Lower lobe of right lung (tissue), 2 donors: ENCODE results near the gene ZNF474. TPM values are rescaled to one million over a fixed set of nuclear protein-coding genes. Genes with fewer than 3 reads are reported as not detected.

Experiments used
- ATAC-seq, 2 donors: fragments of 200-7000 bp; cut with Tn5 transposase; one replicate each; pipeline ENCODE4 v1.9.1; 2020 to 2022; ENCODE audit warnings: mild to moderate bottlenecking in 2 of 2, moderate library complexity in 2 of 2
- DNase-seq: peaks from one replicate; pipeline ENCODE4 v3.0.0-alpha.2; 2020
- H3K27ac ChIP-seq: fragments of 200-600 bp; one replicate; pipeline ENCODE4 v1.8.0; 2022
- H3K27me3 ChIP-seq: fragments of 200-600 bp; one replicate; pipeline ENCODE4 v1.8.0; 2022; ENCODE audit warnings: low read depth
- H3K36me3 ChIP-seq: fragments of 200-600 bp; one replicate; pipeline ENCODE4 v1.8.0; 2022; ENCODE audit warnings: mild to moderate bottlenecking
- H3K4me1 ChIP-seq: fragments of 200-600 bp; one replicate; pipeline ENCODE4 v1.8.0; 2022
- H3K4me3 ChIP-seq: fragments of 200-600 bp; one replicate; pipeline ENCODE4 v1.8.0; 2022; ENCODE audit warnings: mild to moderate bottlenecking
- H3K9me3 ChIP-seq: fragments of 200-600 bp; one replicate; pipeline ENCODE4 v1.8.0; 2022
- CTCF ChIP-seq: fragments of 200-600 bp; IDR thresholded peaks from one replicate; pipeline ENCODE4 v1.8.0; 2022; ENCODE audit warnings: antibody characterized with exemption, mild to moderate bottlenecking
- intact Hi-C: fragments of 100-400 bp; cut with DNase I; formaldehyde crosslinking; loops from one replicate; pipeline ENCODE4 v1.11.0; 2022
- total RNA-seq: library from RNA; stranded (reverse); fragmentation: NEBNext Ultra II Directional; extraction: Animal tissue kit (Norgen Biotek cat#: 25700); gene quantifications from one replicate; pipeline ENCODE4 v1.2.1, GENCODE V29; 2021
- donor health status: DM: no; HTN: yes; CAD: no; lungs with severe emphysema.

Gene ZNF474
- total RNA-seq, 1 donor from 2014 or later = 2.2 TPM

DNA sequence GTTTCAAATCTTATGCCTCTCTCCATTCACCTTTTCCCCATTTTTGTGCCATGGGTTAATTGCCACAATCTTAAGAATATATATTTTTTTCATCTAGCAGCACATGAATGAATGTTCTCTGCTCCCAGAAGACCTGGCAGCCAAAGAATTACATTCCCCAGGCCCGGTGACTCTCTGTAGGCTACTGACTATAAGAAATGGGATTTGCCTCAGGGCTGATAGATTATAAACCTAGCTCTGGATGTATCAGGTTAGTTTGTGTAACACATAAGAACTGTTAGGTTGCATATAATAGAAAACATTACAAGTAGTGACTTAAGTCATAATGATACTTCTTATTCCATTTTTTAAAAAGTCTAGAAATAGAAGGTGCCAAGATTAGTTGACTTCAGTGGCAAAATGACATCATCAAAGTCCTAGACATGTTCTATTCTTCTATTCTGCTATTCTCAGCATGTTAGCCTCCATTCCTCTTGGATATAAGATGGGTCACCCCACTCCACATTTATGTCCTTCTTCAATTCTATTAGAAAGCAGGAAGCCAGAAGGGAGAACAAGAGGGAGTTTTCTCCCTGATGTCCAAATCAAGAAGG lies 10.9 kb upstream of the ZNF474 start:
- H3K36me3 ChIP-seq = no peaks in the 10 kb centered on the region
- no peaks in the 10 kb centered on the region for H3K9me3 ChIP-seq
- no peak for DNase-seq
- ATAC-seq = no peak
- H3K27me3 ChIP-seq = no peaks in the 10 kb centered on the region
- no peak for TF ChIP-seq CTCF
- intact Hi-C loops = no loop called here
- H3K4me1 ChIP-seq = no peaks in the 10 kb centered on the region
- no peak overlapping the region for H3K4me3 ChIP-seq
- no peak overlapping the region for H3K27ac ChIP-seq

DNA sequence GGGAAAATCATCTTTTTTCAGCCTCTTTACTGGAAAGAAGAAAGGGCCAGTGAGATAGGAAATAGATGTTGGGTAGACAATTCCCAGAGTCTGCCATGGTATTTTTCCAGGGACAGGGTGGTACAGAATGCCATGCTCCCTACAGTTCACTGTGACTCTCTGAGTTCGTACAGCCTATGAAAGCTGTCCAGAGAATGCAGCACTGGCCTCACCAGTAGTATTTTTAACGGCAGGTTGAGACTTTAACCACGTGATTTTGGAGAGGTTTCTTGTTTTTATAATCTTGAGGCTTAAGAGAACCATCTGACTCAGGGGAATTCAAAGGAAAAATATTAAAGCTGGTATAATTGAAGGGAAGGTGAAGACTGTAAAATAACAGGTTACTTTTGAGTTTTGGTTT lies 10.1 kb upstream of the ZNF474 start:
- Histone ChIP-seq H3K36me3 (no peaks in the 10 kb centered on the region), H3K27me3 (no peaks in the 10 kb centered on the region), H3K4me1 (no peaks in the 10 kb centered on the region), H3K4me3 (no peak overlapping the region), H3K27ac (no peak overlapping the region), H3K9me3 (no peaks in the 10 kb centered on the region)
- intact Hi-C loops = no loop called here
- no peak for DNase-seq
- ATAC-seq = no peak
- TF ChIP-seq CTCF = no peak

- no peak for ATAC-seq
- intact Hi-C loops = no loop called here
- Histone ChIP-seq H3K4me3 (no peak overlapping the region), H3K27ac (no peak overlapping the region), H3K27me3 (no peaks in the 10 kb centered on the region), H3K4me1 (no peaks in the 10 kb centered on the region), H3K36me3 (no peaks in the 10 kb centered on the region), H3K9me3 (no peaks in the 10 kb centered on the region)
- TF ChIP-seq CTCF = no peak
- DNase-seq = no peak
These were observed 8.9 kb upstream of the ZNF474 start for GRCh38 chr5:122120493-122120892.

DNA sequence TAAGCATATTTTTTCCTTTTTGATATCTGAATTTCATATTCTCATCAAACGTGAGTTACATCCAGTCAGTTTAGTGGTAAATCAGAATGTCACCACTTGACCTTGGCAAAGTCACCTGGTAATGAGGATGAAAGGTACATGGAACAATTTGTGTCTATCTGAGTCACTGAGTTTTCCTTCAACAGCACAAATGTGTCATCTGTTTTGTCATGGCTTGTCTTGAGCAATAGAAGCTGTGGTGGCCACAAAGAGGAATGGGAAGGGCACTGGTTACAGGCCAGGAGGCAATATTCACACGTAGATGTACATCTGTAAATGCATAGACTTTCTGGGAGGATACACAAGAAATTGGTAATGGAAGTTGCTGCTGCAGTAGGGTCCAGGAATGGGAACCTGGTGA lies 8.4 kb upstream of the ZNF474 start:
- H3K36me3 ChIP-seq = no peaks in the 10 kb centered on the region
- DNase-seq (no peak), ATAC-seq (no peak)
- intact Hi-C loops = no loop called here
- H3K4me3 ChIP-seq = no peak overlapping the region
- H3K27me3 ChIP-seq = no peaks in the 10 kb centered on the region
- no peaks in the 10 kb centered on the region for H3K4me1 ChIP-seq
- no peak overlapping the region for H3K27ac ChIP-seq
- no peaks in the 10 kb centered on the region for H3K9me3 ChIP-seq
- no peak for TF ChIP-seq CTCF

- H3K27ac ChIP-seq = no peak overlapping the region
- intact Hi-C loops = no loop called here
- H3K4me3 ChIP-seq = no peak overlapping the region
- TF ChIP-seq CTCF = no peak
- no peak for ATAC-seq
- no peaks in the 10 kb centered on the region for H3K27me3 ChIP-seq
- no peak for DNase-seq
- H3K36me3 ChIP-seq = no peaks in the 10 kb centered on the region
- H3K4me1 ChIP-seq = no peaks in the 10 kb centered on the region
- H3K9me3 ChIP-seq = no peaks in the 10 kb centered on the region
These were observed 7.6 kb upstream of the ZNF474 start for GRCh38 chr5:122121479-122122465.
